HG03066 (cell line): Measurements from ENCODE around the gene BTG4.

Experiments
- ATAC-seq: cut with Tn5 transposase; IDR thresholded peaks from one replicate; pipeline ENCODE4 v1.9.1; 2021; ENCODE audit warnings: low read depth; ENCODE audit not compliant: unreplicated experiment

Gene BTG4

DNA sequence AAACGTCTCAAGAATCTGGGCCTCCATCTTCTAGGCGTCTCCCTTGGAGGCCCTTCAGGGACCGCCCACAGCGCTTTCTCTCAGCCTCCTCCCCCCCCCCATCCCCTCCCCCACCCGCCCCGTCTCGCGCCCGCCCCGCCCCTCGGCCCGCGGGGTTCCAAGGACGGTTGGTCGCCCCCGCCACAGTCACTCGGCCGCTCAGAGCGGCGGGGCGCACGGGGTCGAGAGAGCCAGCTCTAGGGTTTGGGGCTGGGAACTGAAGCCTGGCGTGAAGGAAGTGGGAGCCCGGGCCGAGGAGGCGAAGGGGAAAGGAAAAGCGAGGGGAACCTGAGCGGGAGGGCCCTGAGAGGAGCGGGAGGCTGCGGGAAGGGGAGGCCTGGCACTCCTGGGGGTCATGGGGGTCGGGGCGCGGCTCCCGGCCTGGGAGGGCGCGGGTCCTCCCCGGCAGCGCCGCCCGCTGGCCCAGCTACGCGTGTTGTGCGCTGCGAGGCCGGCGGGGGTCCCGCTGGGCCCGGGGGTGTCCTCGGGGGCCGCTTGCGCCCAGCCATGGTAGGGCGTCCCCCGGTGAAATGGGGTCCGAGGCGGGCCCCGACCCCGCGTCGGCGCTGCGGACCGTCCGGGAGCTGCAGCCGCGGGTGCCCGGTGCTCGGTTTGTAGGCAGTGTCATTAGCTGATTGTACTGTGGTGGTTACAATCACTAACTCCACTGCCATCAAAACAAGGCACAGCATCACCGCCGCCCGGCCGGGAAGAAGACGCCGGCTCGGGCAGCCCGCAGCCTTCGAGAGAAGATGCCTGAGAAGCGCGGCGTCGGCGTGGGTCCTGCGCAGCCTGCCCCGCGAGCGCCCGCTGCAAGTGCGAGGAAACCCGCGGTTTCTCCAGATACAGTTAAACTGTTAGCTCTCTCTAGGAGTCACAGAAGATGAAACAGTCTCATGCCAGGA, at the start of gene BTG4:
BTG4 (minus strand) TSS at position 91 of the 944 bp plus-strand sequence. CDS start 13,610 bp downstream, outside the sequence.
- ATAC-seq: no peak

DNA sequence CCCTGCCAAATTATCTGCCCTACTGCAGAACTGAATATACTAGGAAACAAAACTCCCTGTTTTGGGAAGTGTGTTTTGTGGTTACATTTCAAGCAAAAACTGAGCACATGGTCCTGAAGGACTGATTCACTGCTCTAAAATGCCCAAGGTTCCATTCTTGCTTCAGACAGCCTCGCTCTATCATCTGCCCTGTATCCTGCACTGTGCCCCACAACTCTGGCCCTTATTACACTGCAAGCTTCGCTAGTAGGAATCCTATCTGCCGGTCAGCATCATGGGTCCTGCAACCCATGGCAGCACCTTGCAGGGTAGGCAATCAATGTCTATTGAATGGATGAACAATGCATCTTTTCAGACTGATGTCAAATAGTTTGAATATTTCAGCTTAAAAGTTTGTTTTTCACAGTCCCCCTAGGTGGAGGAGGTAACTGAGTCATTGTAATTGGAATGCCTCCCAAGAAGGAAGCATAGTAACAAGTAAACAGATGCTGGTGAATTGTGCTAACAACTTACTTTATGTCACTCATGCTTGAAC, 49.7 kb upstream of the BTG4 start:
- ATAC-seq: no peak

DNA sequence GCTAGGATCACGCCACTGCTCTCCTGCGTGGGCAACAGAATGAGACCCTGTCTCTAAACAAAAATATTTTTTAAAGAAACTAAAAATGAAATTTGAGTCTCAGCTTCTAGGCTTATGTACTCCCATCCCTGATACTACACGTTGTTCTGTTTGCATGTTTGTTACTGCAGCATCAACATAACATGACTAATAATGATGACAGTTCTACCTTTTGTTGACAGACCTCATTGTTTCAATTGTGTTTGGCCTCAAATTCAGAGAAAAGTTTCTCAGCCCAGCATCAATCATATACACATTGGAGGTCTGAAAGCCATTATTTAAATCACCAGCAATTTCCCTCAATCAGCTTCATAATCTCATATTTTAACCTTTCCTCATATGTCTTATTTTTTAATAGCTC, 49.1 kb upstream of the BTG4 start:
- no peak for ATAC-seq

DNA sequence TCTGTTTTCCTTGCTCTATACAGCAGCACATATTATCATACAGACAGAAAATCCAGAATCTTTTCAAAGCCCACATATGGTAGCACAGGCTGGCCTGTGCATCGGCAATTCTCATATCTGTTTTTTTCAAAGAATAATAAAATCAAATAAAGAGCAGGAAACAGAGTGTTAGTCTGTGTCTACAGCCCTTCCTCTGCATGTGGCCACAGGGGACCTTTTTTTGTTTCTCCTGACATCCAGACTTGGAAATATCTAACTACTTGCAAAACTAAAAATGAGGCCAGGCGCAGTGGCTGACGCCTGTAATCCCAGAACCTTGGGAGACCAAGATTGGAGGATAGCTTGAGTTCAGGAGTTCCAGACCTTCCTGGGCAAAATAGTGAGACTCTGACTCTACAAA, 48.6 kb upstream of the BTG4 start:
- ATAC-seq: no peak

DNA sequence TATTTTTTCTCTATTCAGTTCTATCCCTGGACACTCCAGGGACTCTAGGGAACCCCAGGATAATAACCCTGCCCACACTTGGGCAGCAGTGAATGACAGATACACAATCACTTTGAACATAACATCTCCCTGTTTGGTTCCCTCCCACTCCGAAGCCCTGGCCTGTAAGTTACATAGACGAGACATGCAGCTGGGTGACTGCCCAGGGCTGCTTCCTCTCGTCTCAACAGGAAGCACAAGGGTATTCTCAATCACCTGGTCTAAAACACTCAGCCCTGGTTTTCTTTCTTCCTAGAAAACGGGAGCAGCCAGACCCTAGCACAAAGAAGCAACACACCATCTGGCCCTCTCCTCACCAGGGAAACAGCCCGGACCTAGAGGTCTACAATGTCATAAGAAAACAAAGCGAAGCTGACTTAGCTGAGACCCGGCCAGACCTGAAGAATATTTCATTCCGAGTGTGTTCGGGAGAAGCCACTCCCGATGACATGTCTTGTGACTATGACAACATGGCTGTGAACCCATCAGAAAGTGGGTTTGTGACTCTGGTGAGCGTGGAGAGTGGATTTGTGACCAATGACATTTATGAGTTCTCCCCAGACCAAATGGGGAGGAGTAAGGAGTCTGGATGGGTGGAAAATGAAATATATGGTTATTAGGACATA, 47.7 kb upstream of the BTG4 start:
- no peak for ATAC-seq

DNA sequence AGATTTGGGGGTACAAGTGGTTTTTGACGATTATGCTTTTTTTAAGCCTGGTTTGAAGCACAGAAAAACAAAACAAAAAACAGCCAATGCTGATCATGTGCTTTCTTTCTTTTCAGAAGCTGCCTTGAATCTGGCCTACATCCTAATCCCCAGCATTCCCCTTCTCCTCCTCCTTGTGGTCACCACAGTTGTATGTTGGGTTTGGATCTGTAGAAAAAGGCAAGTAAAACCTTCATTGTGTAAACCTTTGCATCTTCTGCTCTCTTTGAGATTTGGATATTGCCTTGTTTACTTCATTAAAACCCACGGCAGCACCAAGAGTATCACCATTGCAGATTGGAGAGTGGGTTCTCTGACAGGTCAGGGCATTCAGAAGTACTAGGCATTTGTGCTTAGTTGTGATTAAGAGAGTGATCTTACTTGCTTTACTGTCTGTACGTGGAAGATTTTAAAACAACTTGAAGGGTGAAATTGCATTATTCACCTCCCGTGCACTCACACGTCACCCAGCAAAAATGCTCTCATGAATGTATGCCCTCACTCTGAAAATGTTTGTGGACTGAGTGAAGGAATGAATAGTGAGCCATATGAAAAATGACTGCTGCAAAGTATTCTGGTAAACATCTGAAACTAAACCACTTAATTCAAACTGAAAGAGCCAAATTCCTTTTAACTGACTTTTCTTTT, 45.4 kb upstream of the BTG4 start:
- ATAC-seq: no peak

DNA sequence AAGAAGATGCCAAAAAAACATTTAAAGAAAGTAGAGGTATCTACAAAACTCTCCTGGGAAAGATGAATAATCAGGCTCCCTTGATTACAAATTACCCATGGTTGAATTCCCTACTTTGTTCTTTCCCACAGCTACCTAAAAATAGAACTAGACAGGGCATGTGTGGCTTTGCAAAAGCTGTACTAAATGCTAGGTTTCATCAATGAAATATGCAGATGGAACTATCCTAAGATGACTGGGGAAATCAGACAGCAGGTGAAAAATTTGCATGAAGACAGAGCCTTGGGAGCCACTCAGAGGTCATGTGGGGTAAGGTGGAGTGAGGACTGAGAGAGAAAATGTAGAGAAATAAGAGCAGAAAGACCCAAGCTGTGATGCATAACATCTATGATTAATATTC, 43.1 kb upstream of the BTG4 start:
- no peak for ATAC-seq

DNA sequence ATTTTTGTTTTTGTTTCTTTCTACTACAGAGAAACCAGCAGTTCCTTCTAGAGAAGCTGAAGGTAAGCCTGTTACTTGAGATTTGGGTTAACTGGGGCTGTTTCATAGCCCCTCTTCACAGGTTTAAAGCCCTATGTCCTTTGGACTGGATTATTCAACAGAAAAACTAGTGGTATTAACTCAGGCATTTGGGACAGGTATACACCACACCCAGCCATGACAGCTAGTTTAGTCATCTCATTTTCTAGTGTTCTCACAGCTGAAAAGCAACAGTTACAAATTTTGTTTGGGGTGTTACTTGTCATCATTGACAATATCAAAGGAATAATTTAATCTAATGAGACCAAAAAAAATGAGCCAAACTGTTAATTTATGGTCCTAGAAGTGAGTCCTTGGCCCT, 42.3 kb upstream of the BTG4 start:
- no peak for ATAC-seq

DNA sequence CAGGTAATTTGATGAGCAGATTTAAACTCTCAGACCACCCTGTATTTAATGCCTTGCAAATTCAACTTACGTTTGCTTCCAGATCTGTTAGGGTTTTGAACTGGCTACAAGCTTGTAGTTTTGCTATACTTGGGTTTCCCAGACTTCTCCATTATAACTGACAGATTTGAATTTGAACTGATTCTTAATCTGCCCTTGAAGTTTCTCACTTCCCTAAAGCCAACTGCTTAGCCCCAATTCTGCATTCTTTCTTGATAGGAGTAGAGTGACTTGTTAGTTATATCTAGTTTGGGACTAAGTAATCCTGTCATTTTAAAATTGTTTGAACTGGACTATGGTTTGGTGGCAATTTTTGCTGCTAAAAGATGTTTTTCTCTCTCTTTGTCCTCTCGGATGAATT, 38.1 kb upstream of the BTG4 start:
- ATAC-seq: no peak

DNA sequence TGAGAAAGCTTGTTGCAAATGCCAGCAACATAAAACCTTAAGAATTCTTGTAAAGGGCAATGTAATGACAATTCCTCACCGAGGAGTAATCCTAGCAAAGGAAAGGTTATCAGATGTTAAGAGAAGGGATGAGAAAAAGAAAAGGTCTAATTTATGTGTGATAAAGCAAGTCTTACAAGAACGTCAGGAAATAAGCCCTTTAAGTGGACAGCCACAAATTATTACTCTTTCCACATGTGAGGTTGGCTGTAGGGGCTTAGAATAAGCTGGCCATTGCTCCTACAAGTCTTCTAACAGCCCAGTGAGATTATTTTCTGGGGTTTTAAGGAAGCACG, 37.6 kb upstream of the BTG4 start:
- no peak for ATAC-seq

DNA sequence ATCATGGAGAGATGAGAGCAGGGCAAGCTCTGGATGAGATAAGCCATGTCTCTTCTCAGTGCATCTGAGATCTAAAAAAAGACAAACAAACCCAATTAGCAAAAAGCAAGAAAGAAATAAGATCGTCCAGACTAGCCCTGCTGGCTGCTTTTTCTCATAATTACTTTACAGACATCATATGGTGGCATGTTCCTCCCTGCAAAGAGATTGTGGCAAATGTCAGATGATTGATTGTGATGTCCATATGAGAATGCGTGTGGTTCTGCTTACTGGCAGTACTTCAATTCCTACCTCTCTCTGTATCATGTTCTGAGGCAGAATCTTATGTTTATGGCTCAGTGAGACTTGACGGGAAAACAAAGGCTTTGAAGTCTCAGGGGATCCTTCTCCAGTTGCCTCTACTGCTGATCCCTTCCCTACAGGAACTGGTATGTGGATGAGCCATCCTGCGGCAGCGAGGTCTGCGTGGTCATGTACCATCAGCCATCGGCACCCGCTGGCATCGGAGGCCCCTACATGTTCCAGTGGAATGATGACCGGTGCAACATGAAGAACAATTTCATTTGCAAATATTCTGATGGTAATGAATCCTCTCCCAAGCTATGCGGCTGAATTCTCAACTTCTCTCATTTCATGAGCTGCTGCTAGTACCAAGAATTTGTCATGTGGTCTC, 37.1 kb upstream of the BTG4 start:
- no peak for ATAC-seq

DNA sequence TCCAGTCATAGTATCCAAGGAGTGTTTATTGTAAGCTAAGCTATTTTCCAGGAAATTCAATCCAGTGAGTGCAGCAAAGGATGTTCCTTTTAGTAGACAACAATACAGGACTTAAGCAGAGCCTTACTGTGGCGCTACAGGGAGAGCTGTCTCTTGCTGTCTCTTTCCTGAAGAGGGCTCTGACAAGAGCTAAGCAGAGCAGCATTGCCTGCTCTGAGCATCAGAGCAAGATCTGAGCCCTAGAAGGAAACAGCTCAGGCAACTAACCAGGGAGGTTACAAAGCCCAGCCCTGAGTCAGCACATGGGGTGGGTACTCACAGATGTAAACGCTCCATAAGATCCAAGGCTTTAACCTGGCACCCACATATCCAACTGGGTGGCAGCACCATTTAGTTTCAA, 36.3 kb upstream of the BTG4 start:
- no peak for ATAC-seq

DNA sequence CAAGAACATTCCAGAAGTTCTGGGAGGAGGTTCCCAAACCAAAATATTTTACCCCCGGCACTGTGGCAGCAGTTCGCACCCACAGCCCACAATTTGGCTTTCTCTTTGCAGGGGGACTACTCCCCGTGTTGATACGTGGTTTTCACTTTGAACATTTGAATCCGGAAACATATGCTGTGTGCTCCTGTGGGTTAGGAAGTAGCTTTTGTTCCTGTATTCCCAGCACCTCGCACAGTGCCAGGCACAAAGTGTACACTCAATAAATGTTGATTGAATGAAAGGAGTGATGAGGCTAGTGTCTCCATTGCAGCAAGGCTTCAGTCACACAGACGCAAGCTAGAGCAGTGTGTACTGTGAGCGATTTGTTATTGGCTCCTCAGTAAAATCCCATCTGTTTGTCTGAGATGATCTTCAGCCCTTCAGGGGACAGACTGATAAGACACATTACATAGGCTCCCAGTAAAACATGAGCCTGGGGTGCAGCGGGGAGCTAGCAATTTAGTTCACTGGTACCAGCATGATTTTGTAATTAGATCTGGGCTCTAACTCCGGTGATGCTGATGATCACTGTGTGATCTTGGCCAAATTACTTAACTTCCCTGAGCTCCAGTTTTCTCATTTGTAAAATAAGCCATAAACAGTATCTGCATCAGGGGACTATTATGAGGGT, 30.6 kb upstream of the BTG4 start:
- no peak for ATAC-seq

DNA sequence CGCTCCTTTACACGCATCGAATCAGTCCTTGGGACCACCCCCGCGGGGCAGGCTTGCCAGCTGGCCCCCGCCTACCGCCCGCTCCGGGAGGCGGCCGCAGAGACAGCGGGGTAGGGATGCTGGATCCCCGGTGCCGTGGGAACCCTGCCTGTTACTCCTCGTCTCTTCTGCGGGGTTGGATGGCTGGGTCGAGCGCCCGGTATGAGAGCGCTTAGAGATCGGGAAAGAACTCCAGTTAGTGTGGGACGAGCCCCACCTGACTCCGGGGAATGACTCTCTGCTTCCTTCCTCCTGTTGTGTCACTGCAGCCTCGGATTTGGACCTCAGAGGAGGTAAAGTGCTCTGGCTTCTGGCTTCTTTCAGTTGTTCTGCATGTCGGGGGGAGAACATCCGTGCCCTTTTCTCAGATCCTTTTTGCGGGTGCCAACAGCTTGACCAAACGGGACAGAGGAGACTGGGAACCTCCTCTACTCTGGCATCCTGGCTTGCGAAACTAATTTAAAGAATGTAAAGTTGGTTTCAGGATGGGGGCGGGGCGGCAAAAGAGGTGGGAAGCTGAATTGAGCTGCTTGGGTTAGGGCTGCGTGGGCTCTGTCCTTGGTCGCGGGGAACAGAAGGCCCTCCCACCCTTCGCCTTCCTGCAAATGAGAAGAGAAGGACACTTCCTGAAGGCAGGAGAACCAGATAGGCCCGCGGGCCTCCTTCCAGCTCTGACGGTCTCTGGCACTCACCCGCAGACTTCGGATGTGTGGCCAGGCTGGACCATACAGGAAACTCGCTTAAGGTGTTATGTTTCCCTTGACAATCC, 29.3 kb upstream of the BTG4 start:
- ATAC-seq: no peak

DNA sequence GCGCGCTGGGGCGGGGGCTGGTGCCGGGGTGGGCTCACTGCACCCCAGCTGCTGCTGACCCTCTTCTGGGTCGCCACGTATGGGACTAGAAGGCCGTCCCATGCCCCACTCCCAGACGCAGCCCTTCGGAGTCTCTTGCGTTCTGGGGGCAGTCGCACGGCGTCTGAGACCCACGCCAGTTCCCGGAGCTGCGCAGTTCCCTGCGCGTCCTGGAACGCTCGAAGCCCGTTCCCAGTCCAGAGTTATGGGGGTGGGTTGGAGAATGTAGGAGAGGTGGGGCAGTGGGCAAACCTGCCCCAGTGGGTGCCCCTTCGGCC, 28.7 kb upstream of the BTG4 start:
- no peak for ATAC-seq

DNA sequence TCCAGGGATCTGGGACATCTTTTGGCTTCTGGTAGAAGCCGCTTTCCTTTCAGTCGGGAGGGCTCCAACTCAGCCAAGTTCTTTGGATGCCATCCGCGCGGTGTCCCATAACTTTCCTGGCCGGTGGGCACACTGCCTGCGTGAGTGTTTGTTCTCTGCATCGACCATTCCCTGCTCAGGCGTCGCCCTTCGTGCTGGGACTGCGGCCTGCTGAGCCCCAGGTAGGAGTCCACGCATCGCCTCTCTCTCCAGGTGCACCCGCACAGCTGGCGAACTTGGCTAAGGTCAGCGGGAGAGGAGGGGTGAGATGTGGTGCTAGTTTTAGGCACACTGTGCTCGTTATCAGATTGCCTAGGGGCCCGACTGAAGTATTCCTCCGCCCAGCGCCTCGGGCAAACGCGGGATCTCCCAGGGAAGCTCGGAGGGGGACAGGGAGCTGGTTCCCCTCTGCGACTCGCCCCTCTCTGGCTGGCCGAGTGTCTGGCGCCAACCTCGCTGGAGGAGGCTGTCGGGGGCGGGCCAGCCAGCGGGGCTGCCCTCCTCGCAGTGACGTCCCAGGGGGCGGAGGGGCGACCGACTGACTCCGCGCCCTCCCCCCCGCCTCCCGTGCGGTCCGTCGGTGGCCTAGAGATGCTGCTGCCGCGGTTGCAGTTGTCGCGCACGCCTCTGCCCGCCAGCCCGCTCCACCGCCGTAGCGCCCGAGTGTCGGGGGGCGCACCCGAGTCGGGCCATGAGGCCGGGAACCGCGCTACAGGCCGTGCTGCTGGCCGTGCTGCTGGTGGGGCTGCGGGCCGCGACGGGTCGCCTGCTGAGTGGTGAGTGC, 28.1 kb upstream of the BTG4 start, which contains the start of gene LAYN:
LAYN (plus strand) TSS at position 607 of the 823 bp plus-strand sequence; CDS start at position 731, 124 bp downstream.
- ATAC-seq: no peak

DNA sequence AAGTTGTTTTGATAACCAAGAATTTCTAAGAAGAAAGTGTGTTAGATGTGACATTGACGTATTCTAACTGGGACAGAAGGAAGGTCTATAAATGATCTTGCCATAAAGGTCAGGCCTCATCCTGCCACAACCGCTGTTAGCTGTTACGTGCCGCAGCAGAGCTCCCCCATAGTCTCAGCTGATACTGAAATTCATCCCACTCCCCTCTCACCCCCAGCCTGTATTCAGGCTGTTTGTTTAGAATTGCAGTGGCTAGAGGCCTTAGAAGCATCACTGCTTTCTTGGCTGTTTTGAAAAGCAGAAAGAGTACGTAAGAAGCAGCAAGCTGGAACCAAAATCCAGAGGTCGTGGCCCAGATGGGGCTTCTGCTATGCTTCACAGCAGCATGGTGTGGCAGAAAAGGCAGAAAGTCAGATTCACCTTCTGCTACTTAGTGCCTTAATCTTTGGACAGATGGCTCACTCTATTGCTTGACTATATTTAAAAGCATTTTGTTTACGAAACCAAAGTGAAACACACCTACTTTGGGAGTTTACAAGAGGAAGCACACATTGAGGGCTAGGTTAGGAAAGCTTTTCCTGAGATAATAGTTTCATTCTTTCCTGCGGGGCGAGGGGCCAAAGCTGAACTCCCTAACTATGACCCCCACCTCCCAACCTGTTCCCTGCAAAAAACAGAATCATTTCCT, 27.4 kb upstream of the BTG4 start:
- ATAC-seq: no peak
